HG03571 (cell line): Measurements from ENCODE around the gene YTHDF1.
"Not testable (repeated sequence)": the region's sequence is repeated elsewhere in the genome, so short reads cannot be mapped to it uniquely, and the experiment has no call there.

ENCODE experiments used
- ATAC-seq: cut with Tn5 transposase; IDR thresholded peaks from one replicate; pipeline ENCODE4 v1.9.1; 2021; ENCODE audit not compliant: unreplicated experiment

The YTHDF1 gene

DNA sequence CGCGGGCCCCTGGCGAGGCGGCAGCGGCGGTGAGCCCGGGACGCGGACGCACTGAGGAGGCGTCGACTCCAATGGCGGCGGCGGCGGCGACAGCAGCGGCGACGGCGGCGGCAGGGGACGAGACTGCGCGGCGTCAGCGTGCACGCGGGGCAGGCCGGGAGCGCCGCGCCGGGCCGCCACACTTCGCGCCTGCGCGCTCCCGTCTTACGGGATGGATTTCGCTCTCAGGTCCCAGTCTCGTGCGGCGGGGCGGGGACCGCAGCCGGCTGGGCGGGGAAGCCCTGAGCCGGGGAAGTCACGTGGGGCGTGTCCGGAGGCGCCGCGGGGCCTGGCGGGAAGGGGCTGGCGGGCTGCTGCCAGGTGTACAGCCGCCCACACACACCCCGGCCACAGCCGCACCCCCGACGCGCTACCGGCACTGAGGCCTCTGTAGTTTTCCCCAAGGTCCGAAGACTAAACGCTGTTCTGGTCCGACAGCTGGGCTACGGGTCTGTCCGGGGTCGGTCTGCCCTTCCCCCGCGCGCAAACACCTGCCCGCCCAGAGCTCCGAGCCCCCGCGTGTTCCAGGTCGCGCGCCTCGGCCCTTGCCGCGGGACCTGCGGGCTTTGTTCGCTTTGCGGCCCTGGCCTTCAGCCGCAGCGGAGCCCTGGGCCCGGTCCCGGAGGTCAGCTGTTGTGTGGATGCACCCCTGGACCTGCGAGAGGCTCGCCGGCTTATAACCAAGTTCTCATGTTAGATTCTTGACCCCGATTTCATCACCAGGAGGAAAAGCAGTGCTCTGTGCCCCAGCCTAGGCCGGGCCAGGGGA, at the start of gene YTHDF1:
YTHDF1 (minus strand) TSS at position 91 of the 808 bp plus-strand sequence. CDS start 239 bp downstream, outside the sequence.
- ATAC-seq = peak; percentile 70

DNA sequence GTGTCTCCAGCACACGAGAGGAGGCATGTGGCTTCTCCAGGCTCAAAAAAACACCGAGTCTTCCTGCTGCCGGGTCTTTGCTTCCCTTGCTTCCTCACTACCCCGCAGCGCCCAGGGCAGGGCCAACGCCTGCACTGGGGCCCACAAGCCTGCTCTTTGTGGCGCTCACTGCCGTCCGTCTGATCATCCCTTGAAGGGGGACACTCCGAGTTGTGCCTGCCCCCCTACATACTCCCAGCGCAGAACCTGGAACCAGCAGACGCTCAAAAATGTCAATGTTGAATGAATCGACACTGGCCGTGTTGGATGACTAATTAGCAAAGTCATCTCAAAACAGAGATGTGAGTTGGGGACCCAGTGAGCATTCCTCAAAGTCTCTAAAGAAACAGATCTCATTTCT, 48.6 kb upstream of the YTHDF1 start:
- no peak for ATAC-seq

DNA sequence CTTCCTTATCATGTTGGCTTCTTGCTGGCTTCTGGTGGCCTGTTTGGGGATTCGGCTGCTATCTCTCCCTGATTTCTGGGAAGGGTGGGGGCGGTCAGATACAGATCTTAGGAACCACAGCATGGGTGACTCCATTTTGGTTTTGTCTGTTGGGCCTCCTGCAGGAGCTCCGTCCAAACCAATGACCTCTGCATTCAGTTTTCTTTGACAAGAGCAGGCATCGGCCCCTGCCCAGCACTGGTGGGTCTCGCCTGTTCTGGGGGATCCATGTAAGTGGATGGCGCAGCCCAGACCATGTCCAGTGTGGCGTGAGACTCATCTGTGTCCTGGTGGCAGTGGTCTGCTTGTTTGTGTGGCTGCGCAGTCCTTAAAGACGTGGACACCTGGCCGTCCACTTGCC, 48.1 kb upstream of the YTHDF1 start:
- no peak for ATAC-seq

DNA sequence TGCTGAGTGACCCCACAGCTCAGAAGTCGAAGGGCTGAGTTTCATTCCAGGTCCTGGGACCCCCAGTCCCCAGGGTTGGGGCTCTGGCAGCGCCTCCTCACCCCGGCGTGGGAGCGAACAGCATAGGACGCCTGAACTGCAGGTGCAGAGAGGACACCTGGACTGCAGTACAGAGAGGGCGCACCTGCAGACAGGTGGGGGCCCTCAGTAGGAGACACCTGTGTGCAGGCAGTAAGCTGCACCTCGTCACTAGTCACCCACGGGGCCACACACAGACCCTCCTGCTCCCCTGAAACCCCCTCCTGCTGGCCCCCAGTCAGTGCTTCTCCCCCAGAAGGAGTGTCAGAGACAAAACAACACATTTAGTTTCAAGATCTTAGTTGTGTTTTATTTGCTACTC, 46.9 kb upstream of the YTHDF1 start:
- ATAC-seq = no peak

DNA sequence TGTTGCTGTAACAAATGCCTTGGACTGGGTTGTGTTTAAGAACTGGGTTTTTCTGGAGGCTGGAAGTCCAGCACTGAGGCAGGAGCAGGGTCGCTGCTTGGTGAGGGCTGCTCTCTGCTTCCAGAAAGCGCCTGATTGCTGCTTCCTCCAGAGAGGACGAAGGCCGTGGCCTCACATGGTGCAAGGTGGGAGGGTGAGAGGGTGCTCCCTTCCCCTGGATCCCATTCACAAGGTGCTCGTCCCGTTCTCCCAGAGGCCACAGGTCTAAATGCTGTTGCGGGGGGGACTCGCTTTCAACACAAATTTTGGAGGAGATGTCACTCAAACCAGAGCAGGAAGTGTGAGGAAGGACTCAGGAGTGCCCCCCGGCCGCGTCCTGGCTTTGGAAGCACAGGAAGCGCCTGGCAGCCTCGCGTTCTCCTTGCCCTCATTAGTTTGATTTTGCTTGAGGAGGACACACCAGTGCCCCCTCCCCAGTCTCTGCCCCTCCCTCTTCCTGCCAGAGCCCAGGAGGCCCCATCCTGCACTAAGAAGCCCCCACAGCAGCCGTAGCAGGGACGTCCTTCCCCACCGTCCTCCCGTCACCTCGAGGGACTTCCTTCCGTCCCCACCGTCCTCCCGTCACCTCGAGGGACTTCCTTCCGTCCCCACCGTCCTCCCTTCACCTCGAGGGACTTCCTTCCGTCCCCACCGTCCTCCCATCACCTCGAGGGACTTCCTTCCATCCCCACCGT, 46.0 kb upstream of the YTHDF1 start:
- ATAC-seq = no peak

DNA sequence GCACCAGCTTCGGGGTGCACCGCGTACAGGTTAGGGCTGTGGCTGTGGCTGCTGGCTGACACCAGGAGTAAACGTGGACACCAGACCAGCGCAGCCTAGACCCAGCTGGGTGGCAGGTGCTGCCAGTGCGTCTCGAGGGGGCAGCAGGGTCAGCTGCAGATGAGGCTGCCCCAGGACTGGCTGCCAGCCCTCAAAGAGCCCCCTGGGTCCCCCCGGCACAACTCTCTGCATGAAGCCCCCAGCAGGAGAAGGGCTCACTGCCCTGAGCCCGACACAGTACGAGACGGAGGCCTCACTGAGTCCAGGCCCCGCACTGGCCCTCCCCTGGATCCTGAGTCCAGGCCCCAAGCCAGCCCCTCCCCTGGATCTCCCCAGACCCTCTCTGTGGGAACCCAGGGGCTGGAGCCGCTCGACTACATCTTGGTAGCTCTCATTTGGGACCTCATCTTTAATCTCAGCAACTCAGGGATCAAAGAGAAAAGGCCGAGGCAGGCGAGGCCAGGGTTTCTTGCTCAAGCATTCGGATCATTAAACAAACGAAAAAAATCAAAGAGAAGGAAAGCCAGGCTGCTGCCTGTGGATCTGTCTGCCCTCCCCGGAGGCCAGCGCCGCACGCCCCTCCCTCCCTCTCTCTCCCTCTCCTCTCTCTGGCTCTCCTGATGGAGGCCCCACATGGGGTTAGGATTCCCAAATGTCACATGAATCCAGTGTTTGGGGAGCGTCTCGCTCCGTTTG, 45.3 kb upstream of the YTHDF1 start:
- ATAC-seq = no peak

DNA sequence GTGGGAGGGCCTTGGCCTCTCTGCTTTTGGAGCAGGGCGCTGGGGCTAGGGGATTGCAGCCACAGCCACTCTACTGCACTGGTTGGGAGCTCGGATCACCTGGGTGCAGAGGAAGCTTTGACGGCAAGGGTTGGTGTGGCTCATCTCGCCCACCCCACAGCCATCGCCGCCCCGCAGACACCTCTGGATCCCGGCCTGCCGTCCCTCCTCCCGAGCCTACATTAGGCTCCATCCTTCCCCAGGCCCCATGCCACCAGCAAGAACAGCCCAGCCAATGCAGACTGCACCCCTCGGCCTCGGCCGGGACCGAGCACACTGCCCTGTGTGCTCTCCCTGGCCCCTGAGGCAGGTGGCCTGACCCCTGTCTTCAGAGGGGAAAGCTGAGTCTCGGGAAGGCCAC, 44.6 kb upstream of the YTHDF1 start:
- ATAC-seq = no peak

GRCh38 chr20:63259734-63260460, 44.0 kb upstream of the YTHDF1 start:
- no peak for ATAC-seq

DNA sequence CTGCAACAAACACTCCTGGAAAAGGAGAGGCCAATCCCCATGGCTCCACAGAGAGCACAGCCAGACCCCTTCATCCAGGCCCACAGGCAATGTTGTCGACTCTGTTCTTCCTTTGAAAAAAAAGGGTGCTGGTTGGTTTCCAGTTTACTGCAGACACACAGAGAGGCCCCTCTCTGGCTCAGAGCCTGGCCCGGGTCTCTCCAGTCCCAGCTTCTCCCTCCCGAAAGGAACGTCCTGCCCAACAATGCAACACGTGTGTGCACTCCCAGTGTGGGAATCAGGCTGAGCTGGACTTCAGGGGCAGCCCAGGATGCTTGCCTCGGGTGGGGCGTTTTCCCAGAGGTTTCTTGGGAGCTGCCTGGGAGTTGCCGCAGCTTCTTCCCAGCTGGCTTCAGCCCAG, 42.9 kb upstream of the YTHDF1 start:
- ATAC-seq = no peak

DNA sequence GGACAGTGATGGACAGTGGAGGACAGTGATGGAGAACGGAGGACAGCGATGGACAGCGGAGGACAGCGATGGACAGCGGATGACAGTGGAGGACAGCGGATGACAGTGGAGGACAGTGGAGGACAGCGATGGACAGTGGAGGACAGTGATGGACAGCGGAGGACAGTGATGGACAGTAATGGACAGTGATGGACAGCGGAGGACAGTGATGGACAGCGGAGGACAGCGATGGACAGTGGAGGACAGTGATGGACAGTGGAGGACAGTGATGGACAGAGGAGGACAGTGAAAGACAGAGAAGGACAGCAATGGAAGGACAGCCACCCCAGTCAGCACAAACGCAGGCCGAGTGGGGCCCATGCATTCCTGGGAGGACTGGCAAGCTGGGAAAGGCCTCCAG, 41.7 kb upstream of the YTHDF1 start:
- no peak for ATAC-seq

DNA sequence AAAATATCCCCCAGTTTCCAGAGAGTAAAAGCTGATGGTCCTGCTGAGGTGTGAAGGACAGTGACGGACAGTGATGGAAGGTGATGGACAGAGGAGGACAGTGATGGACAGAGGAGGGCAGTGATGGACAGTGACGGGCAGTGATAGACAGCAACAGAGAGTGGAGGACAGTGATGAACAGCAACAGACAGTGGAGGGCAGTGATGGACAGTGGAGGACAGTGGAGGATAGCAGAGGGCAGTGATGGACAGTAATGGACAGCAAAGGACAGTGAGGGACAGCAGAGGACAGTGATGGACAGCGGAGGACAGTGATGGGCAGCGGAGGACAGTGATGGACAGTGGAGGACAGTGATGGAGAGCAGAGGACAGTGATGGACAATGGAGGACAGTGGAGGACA, 41.0 kb upstream of the YTHDF1 start:
- no peak for ATAC-seq

DNA sequence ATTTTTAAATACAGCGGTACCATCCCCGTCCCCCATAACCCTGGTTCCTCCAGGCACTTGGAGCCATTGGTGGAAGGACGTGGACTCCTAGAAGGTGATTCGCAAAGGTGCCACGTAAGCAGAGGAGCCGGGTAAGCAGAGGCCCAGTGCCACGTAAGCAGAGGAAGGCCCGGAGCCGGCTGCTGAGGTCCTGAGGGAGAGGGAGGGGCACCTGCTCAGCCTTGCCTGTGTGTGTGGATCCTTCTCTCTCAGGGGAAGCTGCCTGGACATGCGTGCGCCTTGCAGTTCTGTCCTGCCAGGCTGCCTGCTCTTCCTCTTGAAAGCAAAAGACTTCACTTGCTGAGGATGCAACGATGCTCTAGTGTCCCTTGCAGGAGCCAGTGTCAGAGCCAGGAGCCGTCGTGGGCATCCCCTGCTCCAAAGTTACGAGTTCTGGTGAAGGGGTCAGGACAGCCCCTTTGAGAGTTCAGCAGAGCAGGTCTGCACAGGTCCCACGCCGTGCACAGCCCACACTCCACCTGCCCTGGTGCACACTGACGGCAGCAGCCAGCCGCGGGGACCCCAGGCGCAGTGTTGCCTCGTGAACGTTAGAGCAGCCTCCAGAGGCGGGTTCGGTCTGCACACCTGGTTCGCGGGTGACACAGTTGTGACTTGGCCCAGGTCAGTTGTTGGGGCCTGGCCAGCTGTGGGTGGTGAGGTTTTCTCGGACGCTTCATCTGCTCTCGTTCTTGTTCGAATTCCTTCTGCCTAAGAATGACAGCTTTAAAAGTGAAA, 40.2 kb upstream of the YTHDF1 start:
- no peak for ATAC-seq

DNA sequence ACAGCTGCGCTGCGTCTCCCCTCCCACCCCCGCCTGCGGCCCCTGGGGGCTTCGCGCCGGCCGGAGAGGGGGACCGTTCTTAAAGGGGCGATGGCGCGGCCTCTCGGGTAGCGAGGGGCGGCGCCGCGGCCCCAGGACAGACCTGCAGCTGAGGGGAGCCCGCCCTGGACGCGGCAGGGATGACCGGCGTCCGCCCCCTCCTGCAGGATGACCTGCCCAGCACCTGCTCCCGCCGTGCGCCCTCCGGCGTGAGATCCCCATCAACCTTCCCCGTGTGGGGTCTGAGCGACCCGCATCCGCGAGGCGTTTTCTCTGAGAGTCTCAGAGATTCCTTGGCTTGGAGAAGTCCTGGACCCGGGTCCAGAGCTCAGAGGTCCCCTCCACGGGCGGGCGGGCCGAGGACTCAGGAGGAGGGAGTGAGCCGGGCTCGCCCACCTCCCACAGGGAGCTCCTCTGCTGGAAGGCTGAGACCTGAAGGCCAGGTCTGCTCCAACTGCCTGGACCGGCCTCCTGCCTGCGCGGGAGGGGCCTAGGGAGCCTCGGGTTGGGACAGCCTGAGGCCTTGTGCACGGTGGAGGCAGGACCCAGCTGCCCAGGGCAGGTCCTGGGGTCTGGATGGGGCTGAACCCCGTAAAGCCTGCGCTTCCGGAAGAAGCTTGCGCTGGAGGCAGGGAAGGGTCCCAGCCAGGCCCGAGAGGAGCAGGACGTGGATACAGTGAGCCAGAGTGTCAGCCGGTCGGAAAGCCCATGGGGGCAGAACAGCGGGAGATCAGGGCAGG, 38.9 kb upstream of the YTHDF1 start:
- no peak for ATAC-seq

GRCh38 chr20:63254232-63254605, 38.3 kb upstream of the YTHDF1 start, which contains the start of gene NKAIN4:
Gene NKAIN4, minus strand, starts transcription at chr20:63254463. Its CDS starts 13 bp downstream, at chr20:63254450.
- ATAC-seq = no peak

GRCh38 chr20:63253438-63254231, 37.7 kb upstream of the YTHDF1 start:
- ATAC-seq = no peak

DNA sequence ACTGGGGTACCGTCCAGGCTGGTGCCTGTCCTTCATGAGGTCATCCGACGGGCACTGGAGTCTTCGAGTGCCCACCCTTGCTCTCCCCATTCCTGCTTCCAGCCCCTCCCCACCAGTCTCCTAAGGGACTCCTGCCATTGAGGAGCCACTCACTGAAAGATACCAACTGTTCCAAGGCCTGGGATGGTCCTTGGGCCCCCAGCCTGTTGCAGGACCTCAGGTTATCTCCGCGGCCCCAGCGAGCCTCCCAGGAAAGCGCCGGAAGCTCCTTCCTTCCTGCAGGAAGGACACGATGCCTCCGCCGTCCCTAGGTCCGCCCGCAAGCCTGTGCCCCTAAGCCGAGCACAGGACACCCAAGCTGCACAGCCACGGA, 37.1 kb upstream of the YTHDF1 start:
- no peak for ATAC-seq

- ATAC-seq = no peak
These were observed 36.4 kb upstream of the YTHDF1 start for GRCh38 chr20:63252284-63252711.

- ATAC-seq = not testable (repeated sequence)
These were observed 35.4 kb upstream of the YTHDF1 start for GRCh38 chr20:63251350-63251749.

GRCh38 chr20:63249891-63250290, 34.0 kb upstream of the YTHDF1 start:
- ATAC-seq = no peak
